SK-N-SH treated with all-trans-retinoic acid at 6 μM for 48 hours (cell line): ENCODE measurements around the gene RGS6.

Experiments used
- ATAC-seq: fragments of 200-7000 bp; cut with Tn5 transposase; 3 replicates; pipeline ENCODE4 v1.9.1; 2020; ENCODE audit warnings: mild to moderate bottlenecking, moderate library complexity
- ARNTL ChIP-seq: fragments of 450-650 bp; formaldehyde crosslinking; IDR thresholded peaks from 2 replicates; pipeline ENCODE4 v1.5.0; 2020; ENCODE audit warnings: low read depth, mild to moderate bottlenecking, moderate library complexity, borderline replicate concordance
- BACH2 ChIP-seq: fragments of 250-450 bp; sonication (Bioruptor Pico); IDR thresholded peaks from 2 replicates; pipeline ENCODE4 v1.9.0; 2021; ENCODE audit warnings: mild to moderate bottlenecking, borderline replicate concordance
- CREB5 ChIP-seq: fragments of 250-450 bp; sonication (Bioruptor Pico); IDR thresholded peaks from 2 replicates; pipeline ENCODE4 v1.5.1; 2020; ENCODE audit warnings: low read depth, mild to moderate bottlenecking, moderate library complexity
- CSDC2 ChIP-seq: fragments of 250-450 bp; sonication (Bioruptor Pico); IDR thresholded peaks from 2 replicates; pipeline ENCODE4 v1.5.0; 2020; ENCODE audit warnings: mild to moderate bottlenecking, moderate library complexity
- CSRNP3 ChIP-seq: fragments of 250-450 bp; sonication (Bioruptor Pico); IDR thresholded peaks from 2 replicates; pipeline ENCODE4 v1.5.1; 2021; ENCODE audit warnings: mild to moderate bottlenecking, moderate library complexity
- GLIS3 ChIP-seq: fragments of 250-450 bp; sonication (Bioruptor Pico); IDR thresholded peaks from 2 replicates; pipeline ENCODE4 v1.5.0; 2020; ENCODE audit warnings: mild to moderate bottlenecking, moderate library complexity
- ISL1 ChIP-seq: fragments of 250-450 bp; sonication (Bioruptor Pico); IDR thresholded peaks from 2 replicates; pipeline ENCODE4 v2.1.2; 2022; ENCODE audit warnings: mild to moderate bottlenecking, moderate library complexity
- PATZ1 ChIP-seq: fragments of 250-450 bp; sonication (Bioruptor Pico); IDR thresholded peaks from 2 replicates; pipeline ENCODE4 v1.8.0; 2020; ENCODE audit warnings: mild to moderate bottlenecking, moderate library complexity, borderline replicate concordance
- POU6F1 ChIP-seq: fragments of 250-450 bp; sonication (Bioruptor Pico); IDR thresholded peaks from 2 replicates; pipeline ENCODE4 v1.8.0; 2021; ENCODE audit warnings: low read depth, mild to moderate bottlenecking, moderate library complexity, borderline replicate concordance
- SNAI2 ChIP-seq: fragments of 250-450 bp; sonication (Bioruptor Pico); IDR thresholded peaks from 2 replicates; pipeline ENCODE4 v1.5.0; 2020; ENCODE audit warnings: mild to moderate bottlenecking, moderate library complexity
- TSHZ2 ChIP-seq: fragments of 250-450 bp; sonication (Bioruptor Pico); IDR thresholded peaks from 2 replicates; pipeline ENCODE4 v1.5.0; 2020; ENCODE audit warnings: mild to moderate bottlenecking, moderate library complexity
- ZFP3 ChIP-seq: fragments of 250-450 bp; sonication (Bioruptor Pico); IDR thresholded peaks from 2 replicates; pipeline ENCODE4 v1.5.0; 2020; ENCODE audit warnings: mild to moderate bottlenecking, moderate library complexity
- ZFP30 ChIP-seq: fragments of 450-650 bp; formaldehyde crosslinking; IDR thresholded peaks from 2 replicates; pipeline ENCODE4 v1.5.0; 2022; ENCODE audit warnings: mild to moderate bottlenecking, moderate library complexity
- ZNF565 ChIP-seq: fragments of 450-650 bp; formaldehyde crosslinking; conservative IDR thresholded peaks from 2 replicates; pipeline ENCODE4 v1.5.0; 2020; ENCODE audit warnings: low read depth, mild to moderate bottlenecking, moderate library complexity
- ZNF70 ChIP-seq: fragments of 450-650 bp; formaldehyde crosslinking; IDR thresholded peaks from 2 replicates; pipeline ENCODE4 v1.5.0; 2020; ENCODE audit warnings: mild to moderate bottlenecking, moderate library complexity
- ZNF8 ChIP-seq: fragments of 450-650 bp; formaldehyde crosslinking; IDR thresholded peaks from 2 replicates; pipeline ENCODE4 v1.5.0; 2020; ENCODE audit warnings: mild to moderate bottlenecking, moderate library complexity

RGS6 gene

GRCh38 chr14:72598306-72598705 is 666.1 kb downstream of the RGS6 start:
- ATAC-seq: no peak

GRCh38 chr14:72599579-72600470 is 667.6 kb downstream of the RGS6 start:
- TF ChIP-seq TSHZ2 (CRISPR knock-in tag) (no peak), CSDC2 (CRISPR knock-in tag) (no peak), ZFP30 (CRISPR knock-in tag) (no peak), SNAI2 (CRISPR knock-in tag) (no peak), ISL1 (CRISPR knock-in tag) (no peak), CSRNP3 (CRISPR knock-in tag) (no peak)
- no peak for ATAC-seq

More at GRCh38 chr14:72598306-72598705, 666.1 kb downstream of the RGS6 start:
- TF ChIP-seq GLIS3 (CRISPR knock-in tag): no peak
- TF ChIP-seq BACH2 (CRISPR knock-in tag): no peak
- TF ChIP-seq ZFP30 (CRISPR knock-in tag): no peak
- no peak for TF ChIP-seq PATZ1 (CRISPR knock-in tag)
- no peak for TF ChIP-seq CREB5 (CRISPR knock-in tag)
- TF ChIP-seq ZNF565: no peak
- no peak for TF ChIP-seq CSDC2 (CRISPR knock-in tag)
- TF ChIP-seq ARNTL (CRISPR knock-in tag): no peak
- no peak for TF ChIP-seq ZFP3 (CRISPR knock-in tag)
- TF ChIP-seq ZNF8 (CRISPR knock-in tag): no peak
- TF ChIP-seq ZNF70: no peak

- TF ChIP-seq POU6F1 (CRISPR knock-in tag): no peak
- no peak for TF ChIP-seq PATZ1 (CRISPR knock-in tag)
- TF ChIP-seq GLIS3 (CRISPR knock-in tag): no peak
- TF ChIP-seq ZFP3 (CRISPR knock-in tag): no peak
- TF ChIP-seq, all 23 proteins: peak for 0
- ATAC-seq: no peak
Measured at GRCh38 chr14:72600551-72601330, 668.5 kb downstream of the RGS6 start.
